SU-DHL-6 (cell line): ENCODE data around the gene CCDC82.
A peak's percentile ranks its signal among the peaks of the same experiment; 100 is the strongest.

Experiments used
- H2AFZ ChIP-seq: fragments of 200-600 bp; sonication (generic); 2 replicates; pipeline ENCODE4 v1.6.1; 2014; ENCODE audit warnings: low read depth, mild to moderate bottlenecking, moderate library complexity, mixed read lengths, antibody characterized with exemption, low read length; ENCODE audit not compliant: severe bottlenecking
- H3F3A ChIP-seq: fragments of 200-600 bp; shearing (Covaris generic); 2 replicates; pipeline ENCODE4 v1.6.0; 2016; ENCODE audit warnings: antibody characterized with exemption, mild to moderate bottlenecking; ENCODE audit not compliant: insufficient read depth
- H3K27ac ChIP-seq: fragments of 200-600 bp; sonication (generic); 2 replicates; pipeline ENCODE4 v1.5.1; 2016; ENCODE audit warnings: low read depth, mild to moderate bottlenecking, low read length, moderate library complexity, mixed read lengths
- H3K27me3 ChIP-seq: fragments of 200-600 bp; sonication (generic), shearing (Covaris generic); 2 replicates; pipeline ENCODE4 v1.6.0; 2014; ENCODE audit warnings: mild to moderate bottlenecking, low read length
- H3K36me3 ChIP-seq: fragments of 200-600 bp; sonication (generic); 2 replicates; pipeline ENCODE4 v1.6.1; 2014; ENCODE audit warnings: mild to moderate bottlenecking, low read length, mixed read lengths
- H3K4me2 ChIP-seq: fragments of 300-600, 200-600 bp; shearing (Covaris generic), sonication (generic); 2 replicates; pipeline ENCODE4 v1.6.0; 2014; ENCODE audit warnings: low read length, low read depth, mild to moderate bottlenecking; ENCODE audit not compliant: poor library complexity, severe bottlenecking
- H3K4me3 ChIP-seq: fragments of 200-600 bp; sonication (generic); 2 replicates; pipeline ENCODE4 v1.5.1; 2014; ENCODE audit warnings: antibody characterized with exemption, low read length, mild to moderate bottlenecking, mixed read lengths; ENCODE audit not compliant: insufficient read depth, poor library complexity, severe bottlenecking
- H3K79me2 ChIP-seq: fragments of 200-600 bp; sonication (generic); 2 replicates; pipeline ENCODE4 v1.6.1; 2014; ENCODE audit warnings: mild to moderate bottlenecking, low read length, moderate library complexity; ENCODE audit not compliant: insufficient read depth
- H3K9ac ChIP-seq: fragments of 200-600 bp; sonication (generic); 2 replicates; pipeline ENCODE4 v1.7.0; 2014; ENCODE audit warnings: mild to moderate bottlenecking, low read length
- H3K9me2 ChIP-seq: fragments of 200-600 bp; sonication (generic); replicated peaks from 2 replicates; pipeline ENCODE4 v1.6.1; 2014; ENCODE audit warnings: low read length; ENCODE audit not compliant: insufficient read depth
- H3K9me3 ChIP-seq: fragments of 200-600 bp; sonication (generic); 2 replicates; pipeline ENCODE4 v1.6.1; 2014; ENCODE audit warnings: low read length, mixed read lengths; ENCODE audit not compliant: insufficient read depth
- H4K20me1 ChIP-seq: fragments of 200-600 bp; sonication (generic); 2 replicates; pipeline ENCODE4 v1.6.1; 2014; ENCODE audit warnings: low read depth, mild to moderate bottlenecking, antibody characterized with exemption, low read length, moderate library complexity, mixed read lengths
- CTCF ChIP-seq: fragments of 200-600 bp; sonication (generic); IDR thresholded peaks from one replicate; pipeline ENCODE4 v1.5.1; 2017; ENCODE audit warnings: antibody characterized with exemption, mild to moderate bottlenecking, low read length, moderate library complexity; ENCODE audit not compliant: insufficient read depth, poor library complexity, severe bottlenecking
- EZH2phosphoT487 ChIP-seq: fragments of 200-600 bp; sonication (generic), shearing (Covaris generic); conservative IDR thresholded peaks from 2 replicates; pipeline ENCODE4 v1.6.1; 2018; ENCODE audit warnings: mild to moderate bottlenecking, antibody characterized with exemption, low read length, moderate library complexity, mixed read lengths

CCDC82 gene

DNA sequence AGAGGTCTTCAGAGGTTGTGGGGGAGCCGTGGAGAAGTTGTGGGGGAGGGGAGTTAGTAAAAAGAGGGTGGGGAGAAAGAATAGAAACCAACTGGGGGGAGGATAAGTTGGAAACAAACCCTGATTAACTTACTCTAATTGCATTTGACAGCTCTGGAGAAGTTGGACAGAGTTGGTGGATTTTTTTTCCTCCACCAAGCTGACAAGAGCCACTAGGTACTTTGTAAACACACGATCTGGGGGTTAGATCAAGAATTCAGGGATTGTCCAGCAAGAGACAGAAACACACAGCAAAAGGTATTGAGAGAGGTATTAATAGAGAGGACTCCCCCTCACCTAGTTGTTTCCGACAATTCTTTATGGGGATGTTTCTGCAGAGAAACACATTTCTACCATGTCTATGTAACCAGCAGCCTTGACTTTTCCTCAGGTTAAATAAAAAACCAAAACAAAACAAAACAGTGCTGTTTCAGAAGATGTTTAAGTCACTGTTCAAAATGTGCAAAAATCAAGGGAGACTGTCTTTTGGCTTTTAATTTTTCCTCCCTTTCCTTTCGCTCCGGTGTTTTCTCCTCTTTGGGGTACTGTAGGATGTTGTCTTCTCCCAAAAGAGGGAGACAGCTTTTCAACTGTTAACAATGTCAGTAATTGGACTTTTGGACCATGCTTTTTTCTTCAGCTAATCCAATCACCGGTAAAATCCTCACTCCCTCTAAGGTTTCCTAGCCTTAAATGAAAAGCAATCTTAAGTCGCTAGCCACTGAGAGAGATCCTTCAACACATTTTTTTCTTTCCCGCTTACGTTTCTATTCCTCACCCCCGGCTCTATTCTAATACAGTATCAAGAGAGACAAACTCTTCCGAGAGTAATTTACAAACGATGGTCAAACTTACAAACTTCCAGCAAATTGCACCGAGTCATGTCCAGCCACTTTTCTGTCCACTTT lies 47.4 kb downstream of the CCDC82 start:
- Histone ChIP-seq H3K79me2 (no peaks in the 10 kb centered on the region), H3K9me3 (no peaks in the 10 kb centered on the region), H4K20me1 (no peaks in the 10 kb centered on the region), H3K36me3 (no peaks in the 10 kb centered on the region), H3K4me3 (peak overlapping the region; percentile 69), H3K27ac (no peak overlapping the region), H3K9ac (peak overlapping the region; percentile 58), H3K4me2 (peak overlapping the region; percentile 91), H3K9me2 (no peaks in the 10 kb centered on the region), H3F3A (no peaks in the 10 kb centered on the region), H2AFZ (peak overlapping the region; percentile 96), H3K27me3 (no peaks in the 10 kb centered on the region)
- TF ChIP-seq CTCF = no peak

- Histone ChIP-seq H3K79me2 (no peaks in the 10 kb centered on the region), H3K27ac (no peak overlapping the region), H3K4me3 (peak overlapping the region; percentile 1), H3K27me3 (no peaks in the 10 kb centered on the region), H3K36me3 (no peaks in the 10 kb centered on the region), H3K9me3 (no peaks in the 10 kb centered on the region), H3K9me2 (no peaks in the 10 kb centered on the region), H3F3A (no peaks in the 10 kb centered on the region), H4K20me1 (no peaks in the 10 kb centered on the region), H3K9ac (peak overlapping the region; percentile 58; the same call in 1 of the 2 replicates), H2AFZ (peak overlapping the region; percentile 23), H3K4me2 (peak overlapping the region; percentile 91)
- TF ChIP-seq EZH2phosphoT487 = no peak
- no peak for TF ChIP-seq CTCF
These were observed 48.3 kb downstream of the CCDC82 start for GRCh38 chr11:96341211-96342013.

DNA sequence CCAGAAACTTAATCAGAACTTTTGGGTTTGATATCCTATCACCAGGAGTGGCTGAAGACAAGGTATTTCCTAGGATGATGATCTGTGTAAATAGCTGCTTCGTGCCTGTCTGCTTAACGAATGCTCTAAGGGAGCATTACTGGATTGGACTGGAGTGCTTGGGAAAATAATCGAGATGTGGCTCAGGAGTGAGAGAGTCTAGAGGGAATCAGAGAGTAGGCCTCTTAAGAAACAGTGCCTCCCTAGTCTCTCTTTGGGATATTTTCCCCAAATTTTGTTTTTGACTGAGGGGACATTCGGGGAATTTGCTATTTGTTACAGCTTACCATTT lies 49.2 kb downstream of the CCDC82 start:
- no peak overlapping the region for H2AFZ ChIP-seq
- no peaks in the 10 kb centered on the region for H3K9me2 ChIP-seq
- no peak overlapping the region for H3K9ac ChIP-seq
- no peaks in the 10 kb centered on the region for H3F3A ChIP-seq
- no peaks in the 10 kb centered on the region for H3K79me2 ChIP-seq
- H3K4me2 ChIP-seq = no peak overlapping the region
- H3K4me3 ChIP-seq = no peak overlapping the region
- no peaks in the 10 kb centered on the region for H3K27me3 ChIP-seq
- TF ChIP-seq CTCF (no peak), EZH2phosphoT487 (no peak)
- no peaks in the 10 kb centered on the region for H3K36me3 ChIP-seq
- H4K20me1 ChIP-seq = no peaks in the 10 kb centered on the region
- H3K9me3 ChIP-seq = no peaks in the 10 kb centered on the region
- no peak overlapping the region for H3K27ac ChIP-seq
